Adrenal gland (tissue), 19 donors: ENCODE measurements around the gene ZNF813. TPM values are rescaled to one million over a fixed set of nuclear protein-coding genes. Genes with fewer than 3 reads are reported as not detected.
"Not testable (repeated sequence)": the region's sequence is repeated elsewhere in the genome, so short reads cannot be mapped to it uniquely, and the experiment has no call there.

Experiments used
- DNase-seq, 7 donors: peaks; one replicate each; pipeline ENCODE4 v3.0.0-alpha.2; 2019 to 2020
- H3K27ac ChIP-seq, 5 donors: fragments of 200-600 bp; sonication (generic) in 4 of 5; 1 replicate in 3 of 5; 2 replicates in 2 of 5; pipeline versions ENCODE4 v1.5.1 to v1.8.0; 2016 to 2020; ENCODE audit warnings: mild to moderate bottlenecking in 1 of 5
- H3K27me3 ChIP-seq: fragments of 200-600 bp; 2 replicates; pipeline ENCODE4 v1.8.0; 2021
- H3K36me3 ChIP-seq, 2 donors: fragments of 200-600 bp; replicated peaks in 1 of 2; 1 replicate in 1 of 2; 2 replicates in 1 of 2; pipeline versions ENCODE4 v1.5.1 to v1.8.0; 2018 to 2022
- H3K4me1 ChIP-seq, 2 donors: fragments of 200-600 bp; replicated peaks in 1 of 2; 1 replicate in 1 of 2; 2 replicates in 1 of 2; pipeline versions ENCODE4 v1.5.1 to v1.8.0; 2018 to 2021
- H3K4me3 ChIP-seq, 4 donors: fragments of 200-600 bp; sonication (generic) in 3 of 4; one replicate each; pipeline ENCODE4 v1.5.1; 2016 to 2018
- H3K9me3 ChIP-seq, 3 donors: fragments of 200-600 bp; sonication (generic) in 1 of 3; replicated peaks in 1 of 3; 1 replicate in 2 of 3; 2 replicates in 1 of 3; pipeline versions ENCODE4 v1.5.1 to v1.8.0; 2016 to 2021
- POLR2A ChIP-seq, 2 donors: fragments of 450-650 bp; IDR thresholded peaks; one replicate each; pipeline ENCODE4 v1.6.1; 2017; ENCODE audit warnings: antibody characterized with exemption in 2 of 2, mild to moderate bottlenecking in 2 of 2, moderate library complexity in 1 of 2
- WGBS, 4 donors: extraction: QIAGEN DNeasy Blood & Tissue Kit in 2 of 4; methylation state at CpG; one replicate each; pipeline versions ENCODE4 v1.1.5 to v1.1.7; 2013 to 2017; 5-methylcytosine and 5-hydroxymethylcytosine counted together
- intact Hi-C, 2 donors: fragments of 100-400 bp; cut with DNase I; formaldehyde crosslinking; loops; one replicate each; pipeline versions ENCODE4 v1.14.1 to v1.15.0; 2022 to 2023
- long read RNA-seq, 10 donors: library from polyadenylated mRNA in 3 of 10; unstranded in 2 of 10; stranded (forward) in 1 of 10; transcript quantifications; one replicate each; pipeline ENCODE4 v2.0.0 and lab custom pipeline, GENCODE V29; 2021 to 2026
- polyA plus RNA-seq, 3 donors: library from polyadenylated mRNA; stranded (reverse); fragments of 200-250 nt in 2 of 3; fragments of 350-450 nt in 1 of 3; fragmentation: Illumina TruSeq in 1 of 3; extraction: RNeasy Lipid Tissue Mini Kit (QIAGEN cat#74804) in 1 of 3; gene quantifications; one replicate each; pipeline ENCODE4 v1.2.3, GENCODE V29; 2013 to 2014
- total RNA-seq, 9 donors: library from RNA; depleted of rRNA in 4 of 9; stranded (reverse); fragments of >200 nt in 4 of 9; fragments of 120-200 nt in 1 of 9; fragmentation: NEBNext Ultra II Directional in 1 of 9; extraction: Animal tissue kit (Norgen Biotek cat#: 25700) in 1 of 9; gene quantifications; one replicate each; pipeline versions ENCODE4 v1.1.0 to v1.2.4, GENCODE V29; 2013 to 2023
- TF ChIP-seq, protein P1 (sequence below), 6 experiments: fragments of 450-650 bp in 4 of 6; fragments of 200-600 bp in 2 of 6; sonication (generic) in 1 of 6; IDR thresholded peaks; 1 replicate in 5 of 6; 2 replicates in 1 of 6; pipeline versions ENCODE4 v1.5.1 to v1.8.0; 2016 to 2021; ENCODE audit warnings: antibody characterized with exemption in 6 of 6, mild to moderate bottlenecking in 2 of 6, moderate library complexity in 1 of 6
- donor health status: healthy with polysubstance abuse.
- donor health status: Bipolar disorder and iron deficiency.
- donor health status: DM: yes; HTN: yes; CAD: no.
- donor health status: DM: no; HTN: no; CAD: no.
- donor health status: DM: no; HTN: no; CAD: no.
- donor health status: DM: yes; HTN: yes; CAD: no.

ZNF813 gene
- total RNA-seq, result 1 to 10 TPM; 1.6 to 6.4 (median 3.1) TPM
- polyA plus RNA-seq, result 1 to 10 TPM in 2 of 3 donors, under 1 TPM in 1; 0.51 to 2.4 (median 1.5) TPM
- long read RNA-seq, donor 1, result 0 reads
- long read RNA-seq, donor 2, result 0 reads
- long read RNA-seq, donor 3, result 0 reads
- long read RNA-seq, donor 4, full-length matches to known transcripts, result 1 of 1 reads
- long read RNA-seq, donor 4, partial matches to known transcripts, result 0 of 1 reads
- long read RNA-seq, donor 4, other reads (novel, unspliced or antisense), result 0 of 1 reads
- long read RNA-seq, donor 5, full-length matches to known transcripts, result 3 of 3 reads
- long read RNA-seq, donor 5, partial matches to known transcripts, result 0 of 3 reads
- long read RNA-seq, donor 5, other reads (novel, unspliced or antisense), result 0 of 3 reads
- long read RNA-seq, donor 6, result 0 reads
- long read RNA-seq, donor 7, result 0 reads
- long read RNA-seq, donor 8, full-length matches to known transcripts, result 1 of 1 reads
- long read RNA-seq, donor 8, partial matches to known transcripts, result 0 of 1 reads
- long read RNA-seq, donor 8, other reads (novel, unspliced or antisense), result 0 of 1 reads
- long read RNA-seq, donor 9, result 0 reads
- long read RNA-seq, donor 10, result 0 reads

DNA sequence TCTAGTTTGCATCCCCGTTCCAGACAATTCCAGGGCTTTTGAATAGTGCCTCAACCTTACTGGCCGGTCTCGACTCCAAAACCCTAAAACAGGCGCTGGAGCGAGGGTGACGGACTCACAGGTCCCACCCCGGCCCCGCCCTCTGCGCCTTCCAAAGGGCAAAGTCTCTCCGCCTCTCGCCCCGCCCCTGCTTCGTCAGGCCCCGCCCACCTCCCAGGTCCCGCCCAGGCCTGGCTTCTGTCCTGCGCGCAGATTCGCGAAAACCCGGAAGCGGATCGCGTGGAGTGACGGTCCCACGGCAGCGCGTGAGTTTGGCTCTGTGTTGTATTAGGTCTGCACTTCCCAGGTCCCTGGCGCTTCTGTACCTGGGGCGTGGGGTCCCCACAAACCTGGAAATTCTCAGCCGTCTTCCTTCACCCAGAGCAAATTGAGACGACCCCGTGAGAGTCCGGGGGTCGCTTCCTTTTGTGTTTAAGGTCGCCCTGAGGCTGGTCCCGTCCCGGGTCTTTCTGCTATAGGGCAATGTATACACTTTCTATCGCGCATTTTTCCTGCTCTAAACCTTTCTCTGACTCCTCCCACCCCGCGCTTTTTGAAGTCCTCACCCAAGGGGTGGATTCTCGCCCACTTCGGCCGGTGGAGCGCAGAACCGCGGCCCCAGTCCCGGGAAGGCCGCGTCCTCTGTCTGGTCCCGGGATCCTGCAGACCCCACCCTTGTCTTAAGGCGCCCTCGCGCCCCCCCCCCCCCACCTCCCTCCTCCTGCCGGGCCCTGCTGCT is at the start of gene ZNF813:
TSS of gene ZNF813 (plus strand) at position 249 of the 778 bp plus-strand sequence. CDS start 16,090 bp downstream, outside the sequence.
- H3K27me3 ChIP-seq, result no peaks in the 10 kb centered on the region
- no peaks in the 10 kb centered on the region for H3K9me3 ChIP-seq
- intact Hi-C loops, result no loop called here
- H3K4me1 ChIP-seq, result peaks cover 0 to 14% of the 10 kb centered on the region in 2 donors
- no peaks in the 10 kb centered on the region for H3K36me3 ChIP-seq
- peak; percentile 91 to 97 (median 96) for DNase-seq
- TF ChIP-seq POLR2A (IDR thresholded peaks at IDR 0.05), result peak; percentile 39
- TF ChIP-seq, protein P1, sequence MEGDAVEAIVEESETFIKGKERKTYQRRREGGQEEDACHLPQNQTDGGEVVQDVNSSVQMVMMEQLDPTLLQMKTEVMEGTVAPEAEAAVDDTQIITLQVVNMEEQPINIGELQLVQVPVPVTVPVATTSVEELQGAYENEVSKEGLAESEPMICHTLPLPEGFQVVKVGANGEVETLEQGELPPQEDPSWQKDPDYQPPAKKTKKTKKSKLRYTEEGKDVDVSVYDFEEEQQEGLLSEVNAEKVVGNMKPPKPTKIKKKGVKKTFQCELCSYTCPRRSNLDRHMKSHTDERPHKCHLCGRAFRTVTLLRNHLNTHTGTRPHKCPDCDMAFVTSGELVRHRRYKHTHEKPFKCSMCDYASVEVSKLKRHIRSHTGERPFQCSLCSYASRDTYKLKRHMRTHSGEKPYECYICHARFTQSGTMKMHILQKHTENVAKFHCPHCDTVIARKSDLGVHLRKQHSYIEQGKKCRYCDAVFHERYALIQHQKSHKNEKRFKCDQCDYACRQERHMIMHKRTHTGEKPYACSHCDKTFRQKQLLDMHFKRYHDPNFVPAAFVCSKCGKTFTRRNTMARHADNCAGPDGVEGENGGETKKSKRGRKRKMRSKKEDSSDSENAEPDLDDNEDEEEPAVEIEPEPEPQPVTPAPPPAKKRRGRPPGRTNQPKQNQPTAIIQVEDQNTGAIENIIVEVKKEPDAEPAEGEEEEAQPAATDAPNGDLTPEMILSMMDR (IDR thresholded peaks at IDR 0.05), result no peak
- 0 to 1% (median 0%) methylated on average over 32 to 53 of the region's 55 CpGs for WGBS, 4 donors
- peak within 1 kb of the TSS; percentile 14 to 84 (median 62) for H3K4me3 ChIP-seq
- peak within 1 kb of the TSS in 4 of 5 donors; percentile 58 to 75 (median 70) for H3K27ac ChIP-seq

DNA sequence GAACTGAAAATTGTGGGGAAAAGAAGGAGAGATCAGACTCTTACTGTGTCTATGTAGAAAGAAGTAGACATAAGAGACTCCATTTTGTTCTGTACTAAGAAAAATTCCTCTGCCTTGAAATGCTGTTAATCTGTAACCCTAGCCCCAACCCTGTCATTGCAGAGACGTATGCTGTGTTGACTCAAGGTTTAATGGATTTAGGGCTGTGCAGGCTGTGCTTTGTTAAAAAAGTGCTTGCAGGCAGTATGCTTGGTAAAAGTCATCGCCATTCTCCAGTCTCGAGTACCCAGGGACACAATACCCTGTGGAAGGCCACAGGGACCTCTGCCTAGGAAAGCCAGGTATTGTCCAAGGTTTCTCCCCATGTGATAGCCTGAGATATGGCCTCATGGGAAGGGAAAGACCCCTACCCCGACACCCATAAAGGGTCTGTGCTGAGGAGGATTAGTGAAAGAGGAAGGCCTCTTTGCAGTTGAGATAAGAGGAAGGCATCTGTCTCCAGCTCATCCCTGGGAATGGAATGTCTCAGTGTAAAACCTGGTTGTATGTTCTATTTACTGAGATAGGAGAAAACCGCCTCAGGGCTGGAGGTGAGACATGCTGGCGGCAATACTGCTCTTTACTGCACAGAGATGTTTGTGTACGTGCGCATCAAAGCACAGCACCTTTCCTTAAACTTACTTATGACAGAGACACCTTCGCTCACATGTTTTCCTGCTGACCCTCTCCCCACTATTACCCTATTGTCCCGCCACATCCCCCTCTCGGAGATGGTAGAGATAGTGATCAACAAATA is 46.8 kb upstream of the ZNF813 start:
- not testable (repeated sequence) for H3K4me3 ChIP-seq, H3K9me3 ChIP-seq, H3K36me3 ChIP-seq, H3K27me3 ChIP-seq, H3K27ac ChIP-seq, DNase-seq, H3K4me1 ChIP-seq
- 66 to 73% (median 69%) methylated on average over 11 of the region's 11 CpGs for WGBS, 4 donors
- intact Hi-C loops, result loop anchor here in 1 of 2 donors (10.0 kb wide), 1 partner anchor 94 kb away; no protein-coding TSS in a partner anchor

DNA sequence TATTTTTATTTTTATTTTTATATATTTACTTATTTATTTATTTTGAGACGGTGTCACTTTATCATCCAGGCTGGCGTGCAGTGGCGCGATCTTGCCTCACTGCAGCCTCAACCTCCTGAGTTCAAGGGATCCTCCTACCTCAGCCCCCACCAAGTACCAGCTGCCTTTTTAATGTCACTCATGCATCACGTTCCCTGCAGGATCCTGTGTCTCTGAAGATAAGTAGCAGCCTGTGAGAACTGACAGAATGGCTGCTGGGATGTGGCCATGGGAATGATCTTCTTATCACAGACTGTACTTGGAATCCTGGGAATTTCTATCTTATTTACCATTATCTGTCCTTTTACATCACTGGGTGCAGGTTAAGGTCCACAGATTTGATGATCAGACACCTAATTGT is 45.0 kb upstream of the ZNF813 start:
- Histone ChIP-seq H3K27ac (no peak overlapping the region), H3K4me3 (no peak overlapping the region), H3K9me3 (no peaks in the 10 kb centered on the region), H3K27me3 (no peaks in the 10 kb centered on the region), H3K36me3 (no peaks in the 10 kb centered on the region), H3K4me1 (peaks cover 0 to 5% of the 10 kb centered on the region in 2 donors)
- 83 to 93% (median 88%) methylated on average over 5 of the region's 5 CpGs for WGBS, 4 donors
- no peak for DNase-seq
- no peak for TF ChIP-seq POLR2A (IDR thresholded peaks at IDR 0.05)
- TF ChIP-seq, protein P1 (IDR thresholded peaks at IDR 0.05), result no peak
- intact Hi-C loops, result loop anchor here in 1 of 2 donors (10.0 kb wide), 1 partner anchor 92 kb away; no protein-coding TSS in a partner anchor

DNA sequence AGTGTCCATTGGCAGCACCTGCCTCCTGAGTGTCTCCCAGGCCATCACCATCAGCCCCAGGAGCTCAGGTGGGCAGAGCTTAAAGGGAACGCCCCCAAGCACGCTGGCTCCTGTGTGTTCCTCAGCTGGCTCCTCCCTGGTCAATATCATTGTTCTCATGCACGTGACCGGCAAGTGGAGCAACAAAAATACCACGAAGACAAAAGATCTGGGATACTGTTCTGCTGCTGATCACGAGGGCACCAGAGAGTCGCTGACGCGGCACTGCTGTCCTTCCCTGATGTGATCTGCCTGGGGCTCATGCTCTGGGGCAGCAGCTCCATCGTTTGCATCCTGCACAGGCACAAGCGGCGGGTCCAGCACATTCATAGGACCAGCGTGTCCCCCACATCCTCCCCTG is 44.5 kb upstream of the ZNF813 start:
- peak overlapping the region in 1 of 5 donors; percentile 58 for H3K27ac ChIP-seq
- H3K4me3 ChIP-seq, H3K4me1 ChIP-seq, H3K9me3 ChIP-seq, H3K36me3 ChIP-seq, H3K27me3 ChIP-seq: not testable (repeated sequence)
- DNase-seq, result peak in 1 of 7 donors; percentile 11
- intact Hi-C loops, result loop anchor here in 1 of 2 donors (10.0 kb wide), 1 partner anchor 92 kb away; no protein-coding TSS in a partner anchor
- WGBS, 4 donors, result 22 to 42% (median 34%) methylated on average over 2 to 11 of the region's 13 CpGs; no CpG with 5 or more reads in 1 of the 4 donors

DNA sequence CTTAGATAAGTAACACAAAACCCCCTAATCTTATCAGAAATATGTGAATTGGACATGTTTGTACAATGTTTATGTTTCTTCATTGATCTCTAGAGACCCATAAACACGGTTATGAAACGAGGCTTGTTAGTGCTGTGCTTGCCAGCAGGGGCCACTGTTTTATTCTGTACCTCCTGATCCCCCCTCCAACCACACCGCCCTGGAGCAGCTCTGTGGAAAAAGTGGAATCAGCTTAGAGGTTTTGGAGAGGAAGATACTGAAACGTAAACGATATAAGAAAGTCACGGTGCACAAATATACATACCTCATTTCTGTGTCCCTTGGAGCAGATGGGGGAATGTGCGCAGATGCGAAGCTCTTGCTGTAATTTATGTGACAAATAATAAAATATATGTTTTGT is 43.9 kb upstream of the ZNF813 start:
- not testable (repeated sequence) for H3K4me1 ChIP-seq, H3K27me3 ChIP-seq, H3K4me3 ChIP-seq, H3K36me3 ChIP-seq, H3K9me3 ChIP-seq
- 49 to 58% (median 52%) methylated on average over 8 of the region's 8 CpGs for WGBS, 4 donors
- H3K27ac ChIP-seq, result peak overlapping the region in 1 of 5 donors; percentile 17
- peak in 1 of 7 donors; percentile 37 for DNase-seq
- intact Hi-C loops, result loop anchor here in 1 of 2 donors (10.0 kb wide), 1 partner anchor 91 kb away; no protein-coding TSS in a partner anchor
